Ovary (tissue), 9 donors: Measurements from ENCODE around the gene DRAP1. TPM values are rescaled to one million over a fixed set of nuclear protein-coding genes. Genes with fewer than 3 reads are reported as not detected.
A peak's percentile ranks its signal among the peaks of the same experiment; 100 is the strongest.

Experiments
- DNase-seq, 5 donors: peaks; one replicate each; pipeline ENCODE4 v3.0.0-alpha.2; 2019 to 2020
- H3K27ac ChIP-seq, 2 donors: fragments of 200-600 bp; one replicate each; pipeline versions ENCODE4 v1.5.1 to v1.8.0; 2019 to 2022
- H3K27me3 ChIP-seq: fragments of 200-600 bp; one replicate; pipeline ENCODE4 v1.8.0; 2022
- H3K36me3 ChIP-seq: fragments of 200-600 bp; sonication (generic); one replicate; pipeline ENCODE4 v1.5.1; 2019
- H3K4me1 ChIP-seq: one replicate; pipeline ENCODE4 v1.8.1; 2013; ENCODE audit warnings: mild to moderate bottlenecking, moderate library complexity; ENCODE audit not compliant: insufficient read depth
- H3K4me3 ChIP-seq: fragments of 200-600 bp; sonication (generic); one replicate; pipeline ENCODE4 v1.5.1; 2017
- H3K9me3 ChIP-seq, 2 donors: fragments of 200-600 bp in 1 of 2; sonication (generic) in 1 of 2; one replicate each; pipeline versions ENCODE4 v1.5.1 to v1.8.1; 2013 to 2019; ENCODE audit warnings: mild to moderate bottlenecking in 1 of 2, moderate library complexity in 1 of 2
- EP300 ChIP-seq: sonication (generic); formaldehyde crosslinking; IDR thresholded peaks from one replicate; pipeline ENCODE4 v1.6.1; 2017; ENCODE audit warnings: antibody characterized with exemption
- POLR2A ChIP-seq: fragments of 450-650 bp; IDR thresholded peaks from one replicate; pipeline ENCODE4 v1.6.1; 2017; ENCODE audit warnings: antibody characterized with exemption, mild to moderate bottlenecking, moderate library complexity
- WGBS, 3 donors: extraction: QIAGEN DNeasy Blood & Tissue Kit in 1 of 3; methylation state at CpG; one replicate each; pipeline versions ENCODE4 v1.1.5 to v1.1.7; 2013 to 2017; 5-methylcytosine and 5-hydroxymethylcytosine counted together
- intact Hi-C, 4 donors: fragments of 100-400 bp; cut with DNase I; formaldehyde crosslinking; loops; one replicate each; pipeline versions ENCODE4 v1.11.0 to v1.15.1; 2022 to 2023
- polyA plus RNA-seq, 2 donors: library from polyadenylated mRNA; stranded (reverse); fragments of 200-250 nt in 1 of 2; fragments of 350-450 nt in 1 of 2; fragmentation: Illumina TruSeq in 1 of 2; extraction: RNeasy Lipid Tissue Mini Kit (QIAGEN cat#74804) in 1 of 2; gene quantifications; one replicate each; pipeline ENCODE4 v1.2.3, GENCODE V29; 2013 to 2014
- total RNA-seq, 7 donors: library from RNA; depleted of rRNA in 2 of 7; stranded (reverse); fragments of >200 nt in 2 of 7; fragmentation: NEBNext Ultra II Directional in 3 of 7; extraction: Animal tissue kit (Norgen Biotek cat#: 25700) in 3 of 7; gene quantifications; one replicate each; pipeline versions ENCODE4 v1.1.0 to v1.2.4, GENCODE V29; 2016 to 2023
- TF ChIP-seq, protein P1 (sequence below), 3 donors: fragments of 450-650 bp in 2 of 3; fragments of 200-600 bp in 1 of 3; IDR thresholded peaks; one replicate each; pipeline versions ENCODE4 v1.5.1 to v1.8.0; 2016 to 2022; ENCODE audit warnings: antibody characterized with exemption in 3 of 3, mild to moderate bottlenecking in 1 of 3
- donor health status: DM: no; HTN: no; CAD: no; lungs with moderate emphysema.
- donor health status: DM: no; HTN: no; CAD: no.
- donor health status: Bipolar disorder and iron deficiency.
- donor health status: DM: yes; HTN: yes; CAD: no.
- donor health status: DM: no; HTN: no; CAD: no.
- donor health status: DM: yes; HTN: yes; CAD: no.

Gene DRAP1
- total and polyA plus RNA-seq, 9 donors = 22.2 to 86.7 (median 78.3) TPM

DNA sequence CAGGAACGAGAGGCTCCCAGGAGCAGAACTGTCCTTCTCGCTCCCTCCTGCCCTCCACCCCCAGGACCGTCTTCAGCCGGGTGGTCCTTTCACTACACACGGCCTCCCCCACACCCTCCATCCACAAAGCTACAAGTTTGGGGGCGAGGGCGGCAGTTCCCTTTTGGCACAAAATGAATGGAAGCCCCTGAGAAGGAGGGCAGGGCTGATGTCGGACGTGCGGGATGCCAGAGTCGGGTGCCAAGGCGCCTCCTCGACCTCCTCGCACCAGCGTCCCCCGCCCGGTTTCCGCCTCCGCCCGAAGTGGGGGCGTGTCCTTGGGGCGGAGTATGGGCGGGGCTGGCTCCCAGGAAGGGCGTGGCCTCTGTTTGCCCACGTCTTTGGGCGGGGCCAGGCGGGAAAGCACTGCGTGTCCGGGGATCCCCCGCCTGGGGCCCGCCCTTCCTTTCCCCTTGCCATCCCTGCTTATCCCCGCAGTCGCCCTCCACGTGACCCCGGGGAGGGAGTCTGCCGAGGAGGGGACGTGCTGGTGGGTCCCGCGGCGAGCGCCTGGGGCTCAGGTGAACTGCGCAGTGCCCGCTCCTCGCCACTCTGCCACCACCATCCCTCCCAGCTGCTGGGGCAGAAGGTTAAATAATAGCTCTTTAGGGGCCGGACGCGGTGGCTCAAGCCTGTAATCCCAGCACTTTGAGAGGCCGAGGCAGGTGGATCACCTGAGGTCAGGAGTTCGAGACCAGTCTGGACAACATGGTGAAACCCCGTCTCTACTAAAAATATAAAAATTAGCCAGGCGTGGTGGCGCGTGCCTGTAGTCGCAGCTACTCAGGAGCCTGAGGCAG is 45.7 kb upstream of the DRAP1 start:
- Histone ChIP-seq H3K27ac (peak overlapping the region; percentile 85 to 96), H3K4me3 (peak overlapping the region; percentile 63), H3K4me1 (peaks cover 4% of the 10 kb centered on the region), H3K27me3 (no peaks in the 10 kb centered on the region), H3K9me3 (no peaks in the 10 kb centered on the region), H3K36me3 (no peaks in the 10 kb centered on the region)
- peak; percentile 68 for TF ChIP-seq EP300
- peak; percentile 90 for TF ChIP-seq POLR2A
- TF ChIP-seq, protein P1, sequence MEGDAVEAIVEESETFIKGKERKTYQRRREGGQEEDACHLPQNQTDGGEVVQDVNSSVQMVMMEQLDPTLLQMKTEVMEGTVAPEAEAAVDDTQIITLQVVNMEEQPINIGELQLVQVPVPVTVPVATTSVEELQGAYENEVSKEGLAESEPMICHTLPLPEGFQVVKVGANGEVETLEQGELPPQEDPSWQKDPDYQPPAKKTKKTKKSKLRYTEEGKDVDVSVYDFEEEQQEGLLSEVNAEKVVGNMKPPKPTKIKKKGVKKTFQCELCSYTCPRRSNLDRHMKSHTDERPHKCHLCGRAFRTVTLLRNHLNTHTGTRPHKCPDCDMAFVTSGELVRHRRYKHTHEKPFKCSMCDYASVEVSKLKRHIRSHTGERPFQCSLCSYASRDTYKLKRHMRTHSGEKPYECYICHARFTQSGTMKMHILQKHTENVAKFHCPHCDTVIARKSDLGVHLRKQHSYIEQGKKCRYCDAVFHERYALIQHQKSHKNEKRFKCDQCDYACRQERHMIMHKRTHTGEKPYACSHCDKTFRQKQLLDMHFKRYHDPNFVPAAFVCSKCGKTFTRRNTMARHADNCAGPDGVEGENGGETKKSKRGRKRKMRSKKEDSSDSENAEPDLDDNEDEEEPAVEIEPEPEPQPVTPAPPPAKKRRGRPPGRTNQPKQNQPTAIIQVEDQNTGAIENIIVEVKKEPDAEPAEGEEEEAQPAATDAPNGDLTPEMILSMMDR (IDR thresholded peaks at IDR 0.05) = no peak
- WGBS, 3 donors = 6 to 9% (median 8%) methylated on average over 46 to 54 of the region's 54 CpGs
- DNase-seq = peak; percentile 94 to 99 (median 97)
- intact Hi-C loops = no loop called here

DNA sequence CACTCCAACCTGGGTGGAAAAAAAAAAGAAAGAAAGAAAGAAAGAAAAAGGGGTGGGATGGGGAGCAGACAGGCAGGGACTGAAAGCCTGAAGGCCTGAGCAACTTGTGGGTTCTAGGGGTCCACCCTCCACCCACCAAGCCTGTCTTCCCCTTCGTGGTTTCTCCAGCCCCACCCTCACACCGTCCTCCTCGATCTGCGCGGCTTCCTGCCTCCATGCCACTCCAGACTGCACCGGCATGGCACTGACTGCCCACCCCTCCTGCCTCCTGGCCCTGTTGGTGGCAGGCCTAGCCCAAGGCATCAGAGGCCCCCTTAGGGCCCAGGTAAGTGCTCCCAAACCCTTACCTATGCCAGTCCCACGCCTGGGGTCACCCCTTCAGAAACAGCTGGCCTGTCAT is 39.6 kb upstream of the DRAP1 start, which contains the start of gene CTSW:
TSS of gene CTSW (plus strand) at position 221 of the 400 bp plus-strand sequence. CDS start at position 239, 18 bp downstream.
- Histone ChIP-seq H3K27ac (no peak within 1 kb of the TSS), H3K4me1 (no peaks in the 10 kb centered on the region), H3K36me3 (no peaks in the 10 kb centered on the region), H3K27me3 (no peaks in the 10 kb centered on the region), H3K9me3 (no peaks in the 10 kb centered on the region), H3K4me3 (no peak within 1 kb of the TSS)
- intact Hi-C loops = loop anchor here (5.0 to 10.0 kb wide), 4 partner anchors 85 to 1235 kb away; partner anchors contain the start of genes KDM2A (in 1 of the 4) and SART1 (in 1 of the 4)
- TF ChIP-seq POLR2A = no peak
- TF ChIP-seq, protein P1 (IDR thresholded peaks at IDR 0.05) = no peak
- no peak for TF ChIP-seq EP300
- DNase-seq = peak in 1 of 5 donors; percentile 14
- WGBS, 3 donors = 52 to 68% (median 60%) methylated on average over 7 of the region's 7 CpGs

GRCh38 chr11:65880027-65880426 is 39.2 kb upstream of the DRAP1 start:
- TF ChIP-seq, protein P1 (IDR thresholded peaks at IDR 0.05) = no peak
- TF ChIP-seq EP300 (no peak), POLR2A (no peak)
- no peaks in the 10 kb centered on the region for H3K9me3 ChIP-seq
- no peak overlapping the region for H3K27ac ChIP-seq
- DNase-seq = peak in 2 of 5 donors; percentile 16 to 24
- H3K27me3 ChIP-seq = no peaks in the 10 kb centered on the region
- H3K4me1 ChIP-seq = no peaks in the 10 kb centered on the region
- WGBS, 3 donors = 59 to 67% (median 61%) methylated on average over 7 of the region's 7 CpGs
- no peaks in the 10 kb centered on the region for H3K36me3 ChIP-seq
- intact Hi-C loops = loop anchor here (5.0 to 10.0 kb wide), 4 partner anchors 85 to 1235 kb away; partner anchors contain the start of genes KDM2A (in 1 of the 4) and SART1 (in 1 of the 4)
- H3K4me3 ChIP-seq = no peak overlapping the region

DNA sequence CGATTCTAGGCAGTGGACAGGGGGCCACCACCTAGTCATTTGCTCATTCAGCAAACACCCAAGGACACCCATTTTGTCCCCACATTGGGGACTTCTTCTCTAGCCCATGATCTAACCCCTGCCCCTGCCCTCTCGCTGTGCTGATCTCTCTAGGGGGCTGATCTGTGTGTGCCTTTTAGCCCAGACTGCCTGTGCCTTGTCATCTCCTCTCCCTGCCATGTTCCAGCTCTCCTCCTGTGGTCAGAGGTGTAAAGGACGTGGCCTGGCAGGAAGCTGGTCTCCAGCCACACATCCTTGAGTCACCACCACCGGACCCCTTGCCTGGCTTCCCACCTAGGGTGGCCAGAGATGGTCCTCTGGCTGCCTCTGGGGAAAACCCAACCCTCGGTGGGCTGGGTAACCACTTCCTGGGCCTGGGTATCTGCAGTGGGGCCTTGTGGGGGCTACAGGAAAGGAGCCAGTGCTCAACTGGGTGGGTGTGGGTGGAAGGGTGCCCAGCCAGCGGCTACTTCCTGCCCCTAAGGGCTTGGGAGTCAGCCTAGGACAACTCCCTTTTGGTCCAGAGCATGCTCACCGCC is 38.3 kb upstream of the DRAP1 start:
- no peak for TF ChIP-seq EP300
- TF ChIP-seq POLR2A = no peak
- TF ChIP-seq, protein P1 (IDR thresholded peaks at IDR 0.05) = no peak
- WGBS, 3 donors = 63 to 79% (median 64%) methylated on average over 7 of the region's 7 CpGs
- no peaks in the 10 kb centered on the region for H3K9me3 ChIP-seq
- no peaks in the 10 kb centered on the region for H3K36me3 ChIP-seq
- intact Hi-C loops = loop anchor here (5.0 to 10.0 kb wide), 4 partner anchors 84 to 1234 kb away; partner anchors contain the start of genes KDM2A (in 1 of the 4) and SART1 (in 1 of the 4)
- H3K4me1 ChIP-seq = no peaks in the 10 kb centered on the region
- H3K27ac ChIP-seq = no peak overlapping the region
- peak in 1 of 5 donors; percentile 16 for DNase-seq
- no peaks in the 10 kb centered on the region for H3K27me3 ChIP-seq
- no peak overlapping the region for H3K4me3 ChIP-seq
